ENCODE results near the gene CCL28.

Gene CCL28

DNA sequence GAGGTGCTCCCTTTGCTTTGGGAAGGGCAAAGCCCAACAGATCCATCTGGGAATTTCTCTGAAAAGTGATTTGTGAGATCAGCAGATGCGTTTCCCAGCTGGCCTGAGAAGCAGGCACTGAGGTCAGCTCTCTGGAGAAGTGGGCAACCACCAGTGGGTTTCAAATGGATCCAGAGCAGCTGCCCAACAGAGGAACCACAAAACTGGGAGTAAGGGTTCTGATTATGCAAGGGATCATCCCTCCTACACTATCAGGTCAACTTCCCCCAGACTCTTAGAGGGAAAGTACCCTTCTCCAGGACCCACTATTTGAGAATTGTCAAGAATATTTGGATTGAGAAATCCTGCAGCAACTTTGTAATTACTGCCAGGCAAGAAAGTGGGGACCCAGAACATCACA lies 21.7 kb downstream of the CCL28 start:
- DNase-seq (ENCODE audit: low read depth) = no peak
- no peak overlapping the region for H3K4me3 ChIP-seq (ENCODE audit: low read length)
- TF ChIP-seq, protein P1, sequence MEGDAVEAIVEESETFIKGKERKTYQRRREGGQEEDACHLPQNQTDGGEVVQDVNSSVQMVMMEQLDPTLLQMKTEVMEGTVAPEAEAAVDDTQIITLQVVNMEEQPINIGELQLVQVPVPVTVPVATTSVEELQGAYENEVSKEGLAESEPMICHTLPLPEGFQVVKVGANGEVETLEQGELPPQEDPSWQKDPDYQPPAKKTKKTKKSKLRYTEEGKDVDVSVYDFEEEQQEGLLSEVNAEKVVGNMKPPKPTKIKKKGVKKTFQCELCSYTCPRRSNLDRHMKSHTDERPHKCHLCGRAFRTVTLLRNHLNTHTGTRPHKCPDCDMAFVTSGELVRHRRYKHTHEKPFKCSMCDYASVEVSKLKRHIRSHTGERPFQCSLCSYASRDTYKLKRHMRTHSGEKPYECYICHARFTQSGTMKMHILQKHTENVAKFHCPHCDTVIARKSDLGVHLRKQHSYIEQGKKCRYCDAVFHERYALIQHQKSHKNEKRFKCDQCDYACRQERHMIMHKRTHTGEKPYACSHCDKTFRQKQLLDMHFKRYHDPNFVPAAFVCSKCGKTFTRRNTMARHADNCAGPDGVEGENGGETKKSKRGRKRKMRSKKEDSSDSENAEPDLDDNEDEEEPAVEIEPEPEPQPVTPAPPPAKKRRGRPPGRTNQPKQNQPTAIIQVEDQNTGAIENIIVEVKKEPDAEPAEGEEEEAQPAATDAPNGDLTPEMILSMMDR (IDR thresholded peaks at IDR 0.05; ENCODE audit: insufficient read depth, low read depth, low read length, missing control alignments) = no peak

DNA sequence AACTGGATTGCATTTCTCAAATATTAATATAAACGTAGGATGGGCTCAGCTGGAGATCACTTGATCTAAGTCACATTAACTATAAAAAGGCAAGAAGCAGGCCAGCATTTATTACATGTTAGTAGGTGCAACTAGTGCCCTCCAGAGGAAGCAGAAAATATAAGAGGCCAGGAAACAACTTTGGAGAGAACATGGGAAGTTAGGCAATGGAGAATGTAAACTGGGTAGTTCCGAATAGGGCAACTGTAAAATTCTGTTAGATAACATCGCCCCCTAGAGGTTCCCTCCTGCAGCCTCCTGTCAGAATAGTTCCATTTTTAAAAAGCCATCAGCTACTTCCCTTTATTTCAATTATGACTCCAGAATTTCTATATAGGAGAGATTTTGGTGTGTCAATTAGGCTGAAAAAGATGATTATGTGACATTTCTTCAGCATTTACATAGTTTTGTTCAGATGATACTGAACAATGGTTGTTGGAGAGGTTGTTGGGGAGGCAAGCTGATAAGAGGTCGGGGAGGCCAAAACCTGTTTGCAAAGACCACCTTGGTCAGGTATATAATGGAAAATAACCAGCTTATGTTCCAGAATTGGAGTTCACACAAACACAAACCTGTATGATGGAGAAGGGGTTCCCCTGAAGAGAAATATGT lies 22.4 kb downstream of the CCL28 start:
- DNase-seq (ENCODE audit: low read depth) = peak; percentile 93
- no peak overlapping the region for H3K4me3 ChIP-seq (ENCODE audit: low read length)
- TF ChIP-seq, protein P1 (IDR thresholded peaks at IDR 0.05; ENCODE audit: insufficient read depth, low read depth, low read length, missing control alignments) = peak; percentile 91

DNA sequence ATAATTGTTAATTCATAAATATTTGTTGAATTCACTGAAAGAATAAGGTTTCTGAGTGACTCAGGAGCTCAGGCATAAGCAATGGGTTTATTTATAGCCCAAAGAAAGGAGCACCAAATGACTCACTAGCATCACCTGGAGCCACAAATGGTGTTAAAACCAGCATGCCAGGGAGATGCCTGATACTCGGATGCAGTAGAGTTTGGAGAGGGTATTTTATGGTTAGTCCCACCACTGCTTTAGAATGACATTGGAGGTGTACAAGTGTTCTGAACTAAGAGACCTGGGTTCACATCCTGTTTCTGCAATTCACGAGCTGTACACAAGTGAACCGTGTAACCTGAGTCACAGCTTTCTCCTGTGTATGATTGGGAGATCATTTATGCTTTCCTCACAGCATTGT lies 25.2 kb downstream of the CCL28 start:
- TF ChIP-seq, protein P1 (IDR thresholded peaks at IDR 0.05; ENCODE audit: insufficient read depth, low read depth, low read length, missing control alignments) = peak; percentile 29
- H3K4me3 ChIP-seq (ENCODE audit: low read length) = no peak overlapping the region
- peak; percentile 86 for DNase-seq (ENCODE audit: low read depth)

DNA sequence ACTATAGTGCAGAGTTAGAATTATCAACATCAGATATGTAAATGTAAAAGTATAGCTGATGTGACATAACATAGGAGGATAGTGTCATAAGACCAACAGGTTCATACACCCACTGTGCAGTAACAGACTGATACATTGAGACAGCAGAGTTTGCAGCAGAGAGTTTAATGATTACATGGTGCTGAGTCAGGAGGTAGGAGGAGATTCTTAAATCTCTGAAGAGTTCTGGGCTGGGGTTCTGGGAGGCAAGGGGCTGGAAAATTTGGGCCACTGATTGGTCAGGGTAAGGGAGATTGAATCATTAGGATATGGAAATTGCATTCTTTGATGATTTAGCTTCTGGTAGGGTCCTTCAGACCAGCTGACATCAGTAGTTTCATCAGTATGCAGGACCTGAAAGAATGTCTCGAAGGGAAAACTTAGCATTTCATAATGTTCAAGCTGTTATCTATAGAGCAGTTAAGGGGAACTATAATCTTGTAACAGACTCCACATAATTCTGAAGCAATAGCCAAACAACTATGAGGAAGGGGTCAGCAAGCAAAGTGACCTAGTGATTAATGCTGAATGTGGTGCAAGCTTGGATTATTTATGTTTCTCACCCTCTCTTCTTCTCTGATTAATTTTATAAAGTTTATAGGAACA lies 35.6 kb downstream of the CCL28 start:
- no peak overlapping the region for H3K4me3 ChIP-seq (ENCODE audit: low read length)
- TF ChIP-seq, protein P1 (IDR thresholded peaks at IDR 0.05; ENCODE audit: insufficient read depth, low read depth, low read length, missing control alignments) = no peak
- DNase-seq (ENCODE audit: low read depth) = no peak

DNA sequence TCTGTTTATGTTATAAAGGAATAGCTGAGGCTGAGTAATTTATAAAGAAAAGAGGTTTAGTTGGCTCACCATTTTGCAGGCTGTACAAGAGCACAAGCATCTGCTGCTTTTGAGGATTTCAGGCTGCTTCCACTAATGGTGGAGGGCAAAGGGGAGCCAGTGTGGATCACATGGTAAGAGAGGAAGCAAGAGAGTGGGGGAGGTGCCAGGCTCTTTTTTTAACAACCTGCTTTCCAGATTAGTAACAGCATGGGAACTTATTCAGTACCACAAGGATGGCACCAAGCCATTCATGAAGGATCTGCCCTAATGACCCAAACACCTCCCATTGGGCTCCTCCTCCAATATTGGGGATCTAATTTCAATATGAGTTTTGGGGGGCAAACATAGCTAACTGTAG lies 40.4 kb downstream of the CCL28 start:
- no peak overlapping the region for H3K4me3 ChIP-seq (ENCODE audit: low read length)
- TF ChIP-seq, protein P1 (IDR thresholded peaks at IDR 0.05; ENCODE audit: insufficient read depth, low read depth, low read length, missing control alignments) = no peak
- DNase-seq (ENCODE audit: low read depth) = no peak

DNA sequence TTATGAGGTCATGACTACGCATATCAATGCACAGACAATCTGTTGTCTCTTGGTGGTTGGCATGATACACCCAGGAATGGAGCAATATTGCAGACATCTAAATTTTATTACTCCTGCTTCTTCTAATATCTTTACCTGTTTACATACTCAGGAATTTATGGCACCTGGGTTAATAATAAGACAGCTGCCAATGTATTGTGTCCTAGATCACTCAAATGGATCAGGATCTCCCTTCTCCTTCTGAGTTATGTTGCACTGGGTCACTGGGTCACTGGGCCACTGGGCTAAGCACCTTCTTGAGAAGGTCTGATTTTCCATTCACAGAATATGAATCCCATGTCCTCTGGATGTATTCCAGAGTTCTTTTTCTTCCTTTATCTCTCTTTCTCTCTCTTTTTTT lies 41.8 kb downstream of the CCL28 start:
- H3K4me3 ChIP-seq (ENCODE audit: low read length) = no peak overlapping the region
- no peak for DNase-seq (ENCODE audit: low read depth)
- TF ChIP-seq, protein P1 (IDR thresholded peaks at IDR 0.05; ENCODE audit: insufficient read depth, low read depth, low read length, missing control alignments) = no peak

DNA sequence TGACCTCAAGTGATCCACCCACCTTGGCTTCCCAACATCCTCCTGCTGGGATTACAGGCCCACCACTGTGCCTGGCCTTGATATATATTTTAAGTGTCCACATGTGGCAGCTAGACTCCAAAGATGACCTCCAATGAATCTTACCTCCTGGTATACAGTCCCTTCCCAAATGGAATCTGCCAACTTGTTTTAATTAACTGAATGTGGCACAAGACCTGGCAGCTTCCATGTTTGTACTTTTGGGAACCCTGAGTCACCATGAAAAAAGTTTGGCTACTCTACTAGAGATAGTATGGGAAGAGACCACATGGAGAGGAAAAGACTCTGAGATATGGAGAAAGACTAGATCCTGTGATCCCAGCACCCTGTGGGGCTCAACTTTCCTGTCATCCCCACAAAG lies 42.5 kb downstream of the CCL28 start:
- no peak for DNase-seq (ENCODE audit: low read depth)
- H3K4me3 ChIP-seq (ENCODE audit: low read length) = no peak overlapping the region
- TF ChIP-seq, protein P1 (IDR thresholded peaks at IDR 0.05; ENCODE audit: insufficient read depth, low read depth, low read length, missing control alignments) = no peak

Measured in epithelial cell of esophagus (primary cell).